ENCODE data around the gene F8. TPM values are rescaled to one million over a fixed set of nuclear protein-coding genes. Genes with fewer than 3 reads are reported as not detected.
A peak's percentile ranks its signal among the peaks of the same experiment; 100 is the strongest.

Gene F8
- total RNA-seq, 4 donors from 2014 or later, result 11.8 to 63.0 (median 28.5) TPM

- intact Hi-C loops (cut with DNase I; ENCODE audit: low total_unique reads), result no loop called here
- DNase-seq, result peak in 1 of 2 donors; percentile 28
- Histone ChIP-seq H3K4me1 (no peaks in the 10 kb centered on the region), H3K4me3 (no peak overlapping the region), H3K36me3 (no peaks in the 10 kb centered on the region), H3K9me3 (no peaks in the 10 kb centered on the region), H3K27me3 (no peaks in the 10 kb centered on the region), H3K27ac (no peak overlapping the region)
- TF ChIP-seq CTCF (IDR thresholded peaks at IDR 0.05) (no peak), POLR2A (IDR thresholded peaks at IDR 0.05) (no peak)
These were observed 222.8 kb downstream of the F8 start for GRCh38 chrX:154799556-154800348.

- H3K27me3 ChIP-seq, result no peaks in the 10 kb centered on the region
- no peak overlapping the region for H3K27ac ChIP-seq
- no peak for TF ChIP-seq CTCF (IDR thresholded peaks at IDR 0.05)
- TF ChIP-seq POLR2A (IDR thresholded peaks at IDR 0.05), result no peak
- H3K36me3 ChIP-seq, result no peaks in the 10 kb centered on the region
- intact Hi-C loops (cut with DNase I; ENCODE audit: low total_unique reads), result no loop called here
- no peak for DNase-seq
- H3K4me1 ChIP-seq, result no peaks in the 10 kb centered on the region
- H3K9me3 ChIP-seq, result no peaks in the 10 kb centered on the region
- no peak overlapping the region for H3K4me3 ChIP-seq
These were observed 225.5 kb downstream of the F8 start for GRCh38 chrX:154797006-154797405.

GRCh38 chrX:154795016-154795415, 227.5 kb downstream of the F8 start:
- H3K27me3 ChIP-seq, result no peaks in the 10 kb centered on the region
- intact Hi-C loops (cut with DNase I; ENCODE audit: low total_unique reads), result no loop called here
- no peaks in the 10 kb centered on the region for H3K4me1 ChIP-seq
- TF ChIP-seq CTCF (IDR thresholded peaks at IDR 0.05), result no peak
- TF ChIP-seq POLR2A (IDR thresholded peaks at IDR 0.05), result no peak
- no peaks in the 10 kb centered on the region for H3K36me3 ChIP-seq
- DNase-seq, result no peak
- H3K4me3 ChIP-seq, result no peak overlapping the region
- H3K9me3 ChIP-seq, result no peaks in the 10 kb centered on the region
- H3K27ac ChIP-seq, result no peak overlapping the region

- no peak overlapping the region for H3K27ac ChIP-seq
- H3K4me3 ChIP-seq, result no peak overlapping the region
- DNase-seq, result no peak
- no peaks in the 10 kb centered on the region for H3K4me1 ChIP-seq
- TF ChIP-seq CTCF (IDR thresholded peaks at IDR 0.05), result no peak
- TF ChIP-seq POLR2A (IDR thresholded peaks at IDR 0.05), result no peak
- no peaks in the 10 kb centered on the region for H3K27me3 ChIP-seq
- H3K36me3 ChIP-seq, result no peaks in the 10 kb centered on the region
- intact Hi-C loops (cut with DNase I; ENCODE audit: low total_unique reads), result no loop called here
- H3K9me3 ChIP-seq, result no peaks in the 10 kb centered on the region
These were observed 229.3 kb downstream of the F8 start for GRCh38 chrX:154793084-154793795.

GRCh38 chrX:154791939-154792338, 230.6 kb downstream of the F8 start:
- H3K27me3 ChIP-seq, result no peaks in the 10 kb centered on the region
- no peaks in the 10 kb centered on the region for H3K36me3 ChIP-seq
- no peak overlapping the region for H3K27ac ChIP-seq
- TF ChIP-seq POLR2A (IDR thresholded peaks at IDR 0.05), result no peak
- TF ChIP-seq CTCF (IDR thresholded peaks at IDR 0.05), result no peak
- H3K9me3 ChIP-seq, result no peaks in the 10 kb centered on the region
- DNase-seq, result no peak
- H3K4me3 ChIP-seq, result no peak overlapping the region
- intact Hi-C loops (cut with DNase I; ENCODE audit: low total_unique reads), result no loop called here
- no peaks in the 10 kb centered on the region for H3K4me1 ChIP-seq
